GM18526 (cell line): ENCODE data around the gene FAM149A.

Experiments used
- POLR2A ChIP-seq: IDR thresholded peaks from 3 replicates; pipeline ENCODE4 v1.6.1; 2011; ENCODE audit not compliant: insufficient read length; ENCODE audit errors: extremely low read depth

The FAM149A gene

GRCh38 chr4:186092296-186092695 is 12.2 kb upstream of the FAM149A start:
- no peak for TF ChIP-seq POLR2A

GRCh38 chr4:186095406-186095805 is 9.1 kb upstream of the FAM149A start:
- no peak for TF ChIP-seq POLR2A

- no peak for TF ChIP-seq POLR2A
Measured at GRCh38 chr4:186096681-186097165, 7.8 kb upstream of the FAM149A start.

- no peak for TF ChIP-seq POLR2A
Measured at GRCh38 chr4:186097386-186097785, 7.1 kb upstream of the FAM149A start.

- no peak for TF ChIP-seq POLR2A
Measured at GRCh38 chr4:186102931-186103330, 1.6 kb upstream of the FAM149A start.

GRCh38 chr4:186104890-186105646 is 564 bp downstream of the FAM149A start:
- TF ChIP-seq POLR2A: no peak

GRCh38 chr4:186105647-186106321 is 1.3 kb downstream of the FAM149A start:
- TF ChIP-seq POLR2A: no peak

- TF ChIP-seq POLR2A: no peak
Measured at GRCh38 chr4:186107947-186108346, 3.4 kb downstream of the FAM149A start.

GRCh38 chr4:186108391-186108790 is 3.9 kb downstream of the FAM149A start:
- no peak for TF ChIP-seq POLR2A

GRCh38 chr4:186109245-186109644 is 4.7 kb downstream of the FAM149A start:
- TF ChIP-seq POLR2A: no peak

GRCh38 chr4:186116697-186117096 is 12.2 kb downstream of the FAM149A start:
- no peak for TF ChIP-seq POLR2A

- no peak for TF ChIP-seq POLR2A
Measured at GRCh38 chr4:186118582-186118981, 14.1 kb downstream of the FAM149A start.

- no peak for TF ChIP-seq POLR2A
Measured at GRCh38 chr4:186121057-186121456, 16.6 kb downstream of the FAM149A start.

GRCh38 chr4:186128842-186129241 is 24.3 kb downstream of the FAM149A start:
- no peak for TF ChIP-seq POLR2A

GRCh38 chr4:186131935-186132334 is 27.4 kb downstream of the FAM149A start:
- no peak for TF ChIP-seq POLR2A

- TF ChIP-seq POLR2A: no peak
Measured at GRCh38 chr4:186132577-186133242, 28.2 kb downstream of the FAM149A start.
